Activated CD8-positive, alpha-beta T cell treated with anti-CD3 and anti-CD28 coated beads for 36 hours (primary cell): ENCODE data around the gene NBAS. TPM values are rescaled to one million over a fixed set of nuclear protein-coding genes. Genes with fewer than 3 reads are reported as not detected.

ENCODE experiments used
- ATAC-seq: fragments of 200-7000 bp; cut with Tn5 transposase; one replicate; pipeline ENCODE4 v1.10.0; 2021; ENCODE audit warnings: mild to moderate bottlenecking, moderate library complexity
- CTCF ChIA-PET: fragments of 350-600 bp; sonication (Branson Sonifier 250); formaldehyde crosslinking; loops from one replicate; lab custom pipeline; 2021; ENCODE audit warnings: antibody characterized with exemption; lab: Charles Lee
- POLR2A ChIA-PET: fragments of 350-600 bp; sonication (Branson Sonifier 250); formaldehyde crosslinking; loops from one replicate; lab custom pipeline; 2021; ENCODE audit warnings: antibody characterized with exemption; lab: Charles Lee
- DNase-seq: peaks from one replicate; pipeline ENCODE4 v3.0.0-alpha.2; 2020
- H3K27ac Mint-ChIP-seq: one replicate; pipeline ENCODE4 v1.8.0; 2021; ENCODE audit warnings: mild to moderate bottlenecking, mixed read lengths
- H3K27me3 Mint-ChIP-seq: one replicate; pipeline ENCODE4 v1.8.0; 2021; ENCODE audit warnings: mixed read lengths
- H3K36me3 Mint-ChIP-seq: one replicate; pipeline ENCODE4 v1.8.0; 2021; ENCODE audit warnings: low read depth, mixed read lengths
- H3K4me1 Mint-ChIP-seq: one replicate; pipeline ENCODE4 v1.8.0; 2021; ENCODE audit warnings: low read depth, mixed read lengths
- H3K4me3 Mint-ChIP-seq: one replicate; pipeline ENCODE4 v1.8.0; 2021; ENCODE audit warnings: mild to moderate bottlenecking, moderate library complexity, mixed read lengths
- H3K9me3 Mint-ChIP-seq: one replicate; pipeline ENCODE4 v1.8.0; 2021; ENCODE audit warnings: mixed read lengths
- CTCF ChIP-seq: fragments of 200-600 bp; IDR thresholded peaks from one replicate; pipeline ENCODE4 v1.8.0; 2022; ENCODE audit warnings: antibody characterized with exemption, mild to moderate bottlenecking
- intact Hi-C: fragments of 100-400 bp; cut with micrococcal nuclease; formaldehyde crosslinking; loops from one replicate; pipeline ENCODE4 v1.10.0; 2022
- total RNA-seq, 2 experiments: library from RNA; stranded (reverse); gene quantifications; one replicate each; pipeline ENCODE4 v1.2.3, GENCODE V29; 2021

NBAS gene
- total RNA-seq, 2 experiments from 2014 or later = 40.9 to 41.9 TPM

DNA sequence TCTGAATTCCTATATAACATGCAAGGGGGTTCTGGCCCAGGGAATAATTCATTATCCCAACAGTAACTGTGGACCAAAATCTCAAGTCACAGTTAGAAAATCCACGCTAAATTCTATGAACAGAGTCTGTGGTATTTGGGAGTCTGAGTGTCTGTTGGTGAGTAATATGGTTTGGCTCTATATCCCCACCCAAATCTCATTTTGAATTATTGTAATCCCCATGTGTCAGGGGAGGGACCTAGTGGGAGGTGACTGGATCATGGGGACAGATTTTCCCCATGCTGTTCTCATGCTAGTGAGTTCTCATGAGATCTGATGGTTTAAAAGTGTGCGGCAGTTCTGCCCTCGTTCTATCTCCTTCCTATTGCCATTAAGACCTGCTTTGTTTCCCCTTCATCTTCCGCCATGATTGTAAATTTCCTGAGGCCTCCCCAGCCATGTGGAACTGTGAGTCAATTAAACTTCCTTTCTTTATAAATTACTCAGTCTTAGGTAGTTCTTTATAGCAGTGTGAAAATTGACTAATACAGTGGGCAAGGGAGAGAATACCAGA, 68.3 kb downstream of the NBAS start:
- H3K9me3 Mint-ChIP-seq = no peaks in the 10 kb centered on the region
- ChIA-PET CTCF (no interaction called here), POLR2A (no interaction called here)
- DNase-seq (no peak), ATAC-seq (no peak)
- H3K27me3 Mint-ChIP-seq = no peaks in the 10 kb centered on the region
- H3K4me3 Mint-ChIP-seq = no peak overlapping the region
- no peak for TF ChIP-seq CTCF
- no peak overlapping the region for H3K27ac Mint-ChIP-seq
- peaks cover 6% of the 10 kb centered on the region for H3K4me1 Mint-ChIP-seq
- peaks cover 6% of the 10 kb centered on the region for H3K36me3 Mint-ChIP-seq
- intact Hi-C loops = no loop called here

DNA sequence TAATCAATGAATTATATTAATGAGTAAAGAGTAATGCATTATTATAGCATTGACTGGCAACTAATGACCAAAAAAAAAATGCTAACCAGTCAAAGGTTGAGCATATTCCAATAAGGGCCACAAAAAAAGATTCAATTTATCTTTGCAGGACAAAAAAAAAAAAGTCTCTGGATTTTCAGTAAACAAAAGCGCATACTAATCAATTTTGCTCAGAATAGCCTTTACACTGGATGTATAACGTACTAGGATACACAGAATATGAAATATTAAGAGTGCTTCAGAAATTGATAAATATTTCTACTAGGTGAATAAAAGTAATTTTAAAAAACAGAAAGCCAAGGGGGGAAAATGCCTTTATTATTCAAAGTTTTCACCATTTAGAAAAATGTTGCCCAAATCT, 74.4 kb downstream of the NBAS start:
- Mint-ChIP-seq H3K4me3 (no peak overlapping the region), H3K27me3 (no peaks in the 10 kb centered on the region), H3K36me3 (peaks cover 25% of the 10 kb centered on the region), H3K9me3 (no peaks in the 10 kb centered on the region), H3K27ac (no peak overlapping the region), H3K4me1 (peaks cover 6% of the 10 kb centered on the region)
- ATAC-seq (no peak), DNase-seq (no peak)
- CTCF ChIA-PET = no interaction called here
- POLR2A ChIA-PET = no interaction called here
- TF ChIP-seq CTCF = no peak
- intact Hi-C loops = no loop called here

DNA sequence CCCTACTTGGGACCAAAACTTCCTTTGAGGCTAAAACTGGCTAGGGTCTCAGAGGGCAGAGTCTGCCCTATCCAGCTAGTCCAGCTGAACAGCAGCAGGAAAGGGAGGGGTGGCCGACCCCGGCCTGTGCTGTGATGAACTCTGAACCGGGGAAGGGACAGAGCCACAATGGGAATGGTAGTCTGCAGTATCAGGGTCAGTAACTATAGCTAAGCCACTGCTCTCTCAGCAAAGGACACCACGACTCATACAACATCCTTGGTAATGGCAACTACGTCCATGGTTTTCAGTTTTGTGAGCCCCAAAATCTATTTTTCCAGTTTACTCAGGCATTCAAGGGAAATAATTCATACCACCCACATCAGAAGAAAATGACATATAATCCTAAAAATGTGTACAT, 75.2 kb downstream of the NBAS start:
- Mint-ChIP-seq H3K36me3 (peaks cover 32% of the 10 kb centered on the region), H3K9me3 (no peaks in the 10 kb centered on the region), H3K4me3 (no peak overlapping the region), H3K27me3 (no peaks in the 10 kb centered on the region), H3K4me1 (peaks cover 6% of the 10 kb centered on the region), H3K27ac (no peak overlapping the region)
- DNase-seq (no peak), ATAC-seq (no peak)
- ChIA-PET CTCF (interaction anchor here (1.5 kb wide), 1 partner anchor 20 kb away, joined by 3 read pairs; no protein-coding TSS in a partner anchor), POLR2A (no interaction called here)
- intact Hi-C loops = no loop called here
- no peak for TF ChIP-seq CTCF

DNA sequence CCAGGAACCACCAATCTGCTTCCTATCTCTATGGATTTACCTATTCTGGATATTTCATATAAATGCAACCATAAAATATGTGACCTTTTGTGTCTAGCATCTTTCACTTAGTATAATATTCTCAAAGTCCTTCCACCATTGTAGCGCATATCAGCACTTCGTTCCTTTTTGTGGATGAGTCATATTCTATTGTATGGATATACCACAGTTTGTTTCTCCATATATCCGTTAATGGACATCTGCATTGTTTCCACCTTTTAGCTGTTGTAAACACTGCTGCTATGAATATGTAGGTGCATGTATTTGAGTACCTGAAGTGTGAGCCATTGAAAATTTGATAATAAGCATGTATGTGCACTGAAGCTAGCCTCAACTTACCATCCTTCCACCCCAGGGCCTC, 80.1 kb downstream of the NBAS start:
- CTCF ChIA-PET = no interaction called here
- DNase-seq (no peak), ATAC-seq (no peak)
- Mint-ChIP-seq H3K36me3 (peaks cover 42% of the 10 kb centered on the region), H3K4me3 (no peak overlapping the region), H3K27ac (no peak overlapping the region), H3K4me1 (no peaks in the 10 kb centered on the region), H3K27me3 (no peaks in the 10 kb centered on the region), H3K9me3 (no peaks in the 10 kb centered on the region)
- no peak for TF ChIP-seq CTCF
- POLR2A ChIA-PET = no interaction called here
- intact Hi-C loops = no loop called here

- H3K27ac Mint-ChIP-seq = no peak overlapping the region
- H3K4me1 Mint-ChIP-seq = no peaks in the 10 kb centered on the region
- intact Hi-C loops = no loop called here
- ChIA-PET POLR2A (no interaction called here), CTCF (no interaction called here)
- DNase-seq = no peak
- no peak for ATAC-seq
- H3K9me3 Mint-ChIP-seq = no peaks in the 10 kb centered on the region
- peaks cover 42% of the 10 kb centered on the region for H3K36me3 Mint-ChIP-seq
- no peak overlapping the region for H3K4me3 Mint-ChIP-seq
- H3K27me3 Mint-ChIP-seq = no peaks in the 10 kb centered on the region
- TF ChIP-seq CTCF = no peak
These were observed 80.6 kb downstream of the NBAS start for GRCh38 chr2:15480552-15480951.
